Measurements from ENCODE around the gene VAT1L. TPM values are rescaled to one million over a fixed set of nuclear protein-coding genes. Genes with fewer than 3 reads are reported as not detected.

The VAT1L gene
- total and polyA plus RNA-seq, 3 donors from 2014 or later, result 4.2 to 5.2 (median 4.6) TPM

DNA sequence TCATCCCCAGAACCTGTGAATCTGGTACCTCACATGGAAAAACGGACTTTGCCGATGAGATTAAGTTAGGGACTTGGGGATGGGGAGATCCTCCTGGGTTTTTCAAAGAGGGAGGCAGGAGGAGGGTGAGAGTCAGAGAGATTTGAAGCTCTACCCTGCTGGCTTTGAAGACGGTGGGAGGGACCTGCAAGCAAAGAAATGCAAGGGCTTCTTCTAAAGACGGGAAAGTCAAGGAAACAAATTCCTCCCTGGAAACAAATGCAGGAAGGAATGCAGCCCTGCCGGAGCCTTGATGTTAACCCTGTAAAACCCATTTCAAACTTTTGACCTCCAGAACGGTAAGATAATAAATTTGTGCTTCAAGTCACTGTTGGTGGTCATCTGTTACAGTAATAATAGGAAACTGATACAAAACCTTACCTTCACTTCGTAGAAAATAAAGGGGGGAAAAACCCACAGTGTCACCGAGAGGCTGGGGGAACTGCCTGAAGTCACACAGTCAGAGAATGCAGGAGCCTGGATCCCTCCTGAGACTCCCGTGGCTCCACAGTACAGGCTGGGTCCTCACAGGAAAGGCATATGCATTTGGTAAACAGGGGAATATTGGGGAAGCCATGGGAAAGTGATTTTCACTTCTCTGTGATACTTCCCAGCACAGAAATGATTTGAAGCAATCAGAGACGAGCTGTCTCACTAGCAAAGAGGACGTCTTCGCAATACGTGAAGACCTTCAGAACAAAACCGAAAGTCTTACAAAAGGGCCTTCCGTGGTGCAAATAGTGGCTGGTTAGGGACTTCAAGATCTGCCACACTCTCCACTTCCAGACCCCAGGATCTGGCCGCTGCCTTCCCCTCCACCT, 175.1 kb downstream of the VAT1L start:
- intact Hi-C loops (cut with DNase I; ENCODE audit: low total_unique reads), result no loop called here
- TF ChIP-seq, protein P1, sequence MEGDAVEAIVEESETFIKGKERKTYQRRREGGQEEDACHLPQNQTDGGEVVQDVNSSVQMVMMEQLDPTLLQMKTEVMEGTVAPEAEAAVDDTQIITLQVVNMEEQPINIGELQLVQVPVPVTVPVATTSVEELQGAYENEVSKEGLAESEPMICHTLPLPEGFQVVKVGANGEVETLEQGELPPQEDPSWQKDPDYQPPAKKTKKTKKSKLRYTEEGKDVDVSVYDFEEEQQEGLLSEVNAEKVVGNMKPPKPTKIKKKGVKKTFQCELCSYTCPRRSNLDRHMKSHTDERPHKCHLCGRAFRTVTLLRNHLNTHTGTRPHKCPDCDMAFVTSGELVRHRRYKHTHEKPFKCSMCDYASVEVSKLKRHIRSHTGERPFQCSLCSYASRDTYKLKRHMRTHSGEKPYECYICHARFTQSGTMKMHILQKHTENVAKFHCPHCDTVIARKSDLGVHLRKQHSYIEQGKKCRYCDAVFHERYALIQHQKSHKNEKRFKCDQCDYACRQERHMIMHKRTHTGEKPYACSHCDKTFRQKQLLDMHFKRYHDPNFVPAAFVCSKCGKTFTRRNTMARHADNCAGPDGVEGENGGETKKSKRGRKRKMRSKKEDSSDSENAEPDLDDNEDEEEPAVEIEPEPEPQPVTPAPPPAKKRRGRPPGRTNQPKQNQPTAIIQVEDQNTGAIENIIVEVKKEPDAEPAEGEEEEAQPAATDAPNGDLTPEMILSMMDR (IDR thresholded peaks at IDR 0.05), result no peak
- TF ChIP-seq POLR2A (IDR thresholded peaks at IDR 0.05), result no peak

DNA sequence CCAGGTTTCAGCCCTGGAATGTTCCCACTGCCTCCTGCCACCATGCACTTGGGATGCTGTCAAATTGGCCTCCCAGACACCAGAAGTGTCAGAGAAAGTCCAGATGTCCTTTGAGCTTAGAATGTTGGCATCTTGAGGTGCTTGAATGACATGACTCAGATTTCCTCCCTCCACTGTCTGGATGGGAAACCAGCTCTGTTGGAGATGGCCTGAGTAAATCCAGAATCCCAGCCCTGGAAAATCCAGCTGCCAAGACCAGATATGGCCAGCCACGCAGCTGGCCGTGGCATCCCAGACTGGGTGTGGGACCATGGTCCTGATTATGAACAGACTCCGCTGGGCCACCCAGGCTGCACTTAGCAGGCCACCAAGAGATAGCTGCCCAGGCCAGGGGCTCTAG, 177.0 kb downstream of the VAT1L start:
- Histone ChIP-seq H3K27ac (no peak overlapping the region), H3K27me3 (no peaks in the 10 kb centered on the region), H3K36me3 (ENCODE audit: low read depth, missing control alignments) (no peaks in the 10 kb centered on the region), H3K4me1 (no peaks in the 10 kb centered on the region), H3K9me3 (no peaks in the 10 kb centered on the region), H3K4me3 (no peak overlapping the region)
- WGBS, 2 donors, result 69% methylated on average over 3 of the region's 3 CpGs; no CpG with 5 or more reads in 1 of the 2 donors
- no peak for TF ChIP-seq POLR2A (IDR thresholded peaks at IDR 0.05)
- TF ChIP-seq, protein P1 (IDR thresholded peaks at IDR 0.05), result no peak
- intact Hi-C loops (cut with DNase I; ENCODE audit: low total_unique reads), result no loop called here
- no peak for DNase-seq

More for the DNA sequence above, 175.1 kb downstream of the VAT1L start:
- no peak for DNase-seq
- H3K36me3 ChIP-seq (ENCODE audit: low read depth, missing control alignments), result no peaks in the 10 kb centered on the region
- no peak overlapping the region for H3K4me3 ChIP-seq
- H3K4me1 ChIP-seq, result no peaks in the 10 kb centered on the region
- WGBS, 2 donors, result 43 to 56% methylated on average over 16 of the region's 16 CpGs
- H3K27ac ChIP-seq, result no peak overlapping the region
- no peaks in the 10 kb centered on the region for H3K27me3 ChIP-seq
- H3K9me3 ChIP-seq, result no peaks in the 10 kb centered on the region

DNA sequence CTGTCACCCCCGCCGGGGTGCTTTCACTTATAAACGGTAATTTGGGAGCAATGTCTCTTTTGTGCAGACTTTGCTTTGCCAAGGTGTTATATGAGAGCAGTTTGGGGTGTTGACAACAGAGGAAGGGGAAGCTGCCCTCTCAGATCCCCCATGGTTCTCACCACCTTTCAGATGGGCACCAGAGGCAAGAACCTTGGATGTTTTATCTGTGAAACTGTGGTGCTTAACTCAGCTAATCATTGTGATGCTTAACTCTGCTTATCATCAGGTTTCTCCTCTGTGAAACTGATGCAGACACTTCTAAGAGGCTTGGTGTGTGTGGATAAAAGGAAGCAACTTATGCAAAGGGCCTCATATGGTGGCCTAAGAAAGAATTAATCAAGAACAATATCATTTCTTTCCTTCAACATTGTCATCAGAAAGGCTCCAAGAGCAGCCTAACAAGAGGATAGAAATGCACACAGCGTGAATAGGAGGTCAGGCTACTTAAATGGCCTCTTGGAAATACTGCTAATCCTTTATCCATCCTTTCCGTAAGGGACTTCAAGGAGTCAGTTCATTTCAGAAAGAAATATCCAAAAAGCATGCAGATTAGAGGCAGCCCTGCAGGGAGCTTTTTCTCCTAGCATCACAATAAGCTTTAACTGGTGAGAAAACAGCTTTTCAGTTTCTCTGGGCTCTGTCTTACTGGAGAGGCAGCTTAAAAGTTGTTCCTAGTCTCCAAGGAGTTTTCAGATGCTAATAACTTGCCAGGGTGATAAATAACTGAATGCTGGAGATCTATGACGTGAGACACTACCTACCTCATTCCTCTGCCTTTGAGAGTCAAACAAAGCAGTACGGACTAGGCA, 178.9 kb downstream of the VAT1L start:
- Histone ChIP-seq H3K27ac (no peak overlapping the region), H3K27me3 (no peaks in the 10 kb centered on the region), H3K4me1 (no peaks in the 10 kb centered on the region), H3K9me3 (no peaks in the 10 kb centered on the region), H3K36me3 (ENCODE audit: low read depth, missing control alignments) (no peaks in the 10 kb centered on the region), H3K4me3 (no peak overlapping the region)
- 59 to 64% methylated on average over 7 of the region's 7 CpGs for WGBS, 2 donors
- DNase-seq, result no peak
- TF ChIP-seq, protein P1 (IDR thresholded peaks at IDR 0.05), result no peak
- TF ChIP-seq POLR2A (IDR thresholded peaks at IDR 0.05), result no peak
- intact Hi-C loops (cut with DNase I; ENCODE audit: low total_unique reads), result no loop called here

DNA sequence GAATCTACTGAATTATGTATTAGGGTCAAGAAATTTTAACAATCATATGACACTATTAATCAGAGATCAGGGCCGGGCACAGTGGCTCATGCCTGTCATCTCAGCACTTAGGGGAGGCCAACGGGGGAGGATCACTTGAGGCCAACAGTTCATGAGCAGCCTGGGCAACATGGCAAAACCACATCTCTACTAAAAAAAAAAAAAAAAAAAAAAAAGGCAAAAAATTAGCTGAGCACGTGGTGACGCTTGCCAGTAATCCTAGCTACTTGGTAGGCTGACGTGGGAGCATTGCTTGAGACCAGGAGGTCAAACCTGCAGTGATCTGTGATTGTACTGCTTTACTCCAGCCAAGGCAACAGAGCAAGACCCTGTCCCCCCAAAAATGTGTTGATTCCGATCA, 181.5 kb downstream of the VAT1L start:
- 56 to 60% methylated on average over 6 of the region's 6 CpGs for WGBS, 2 donors
- intact Hi-C loops (cut with DNase I; ENCODE audit: low total_unique reads), result loop anchor here (10.0 kb wide), 1 partner anchor 295 kb away; no protein-coding TSS in a partner anchor

More for the DNA sequence above, 181.5 kb downstream of the VAT1L start:
- TF ChIP-seq, protein P1 (IDR thresholded peaks at IDR 0.05), result no peak
- no peak for TF ChIP-seq POLR2A (IDR thresholded peaks at IDR 0.05)
- Histone ChIP-seq H3K36me3 (ENCODE audit: low read depth, missing control alignments) (no peaks in the 10 kb centered on the region), H3K27me3 (no peaks in the 10 kb centered on the region), H3K9me3 (no peaks in the 10 kb centered on the region), H3K27ac (no peak overlapping the region), H3K4me3 (no peak overlapping the region), H3K4me1 (no peaks in the 10 kb centered on the region)
- no peak for DNase-seq

Data from testis (tissue), 3 donors.